Left kidney (tissue), 2 donors: ENCODE results near the gene IL1RL2. TPM values are rescaled to one million over a fixed set of nuclear protein-coding genes. Genes with fewer than 3 reads are reported as not detected.

ENCODE experiments used
- DNase-seq: peaks from one replicate; pipeline ENCODE4 v3.0.0-alpha.2; 2013
- polyA plus RNA-seq: library from polyadenylated mRNA; unstranded; fragments of 120-200 nt; gene quantifications from one replicate; pipeline ENCODE4 v1.2.1, GENCODE V29; 2013; ENCODE audit not compliant: insufficient read length

Gene IL1RL2
- polyA plus RNA-seq, 1 donor, result 1.4 TPM

DNA sequence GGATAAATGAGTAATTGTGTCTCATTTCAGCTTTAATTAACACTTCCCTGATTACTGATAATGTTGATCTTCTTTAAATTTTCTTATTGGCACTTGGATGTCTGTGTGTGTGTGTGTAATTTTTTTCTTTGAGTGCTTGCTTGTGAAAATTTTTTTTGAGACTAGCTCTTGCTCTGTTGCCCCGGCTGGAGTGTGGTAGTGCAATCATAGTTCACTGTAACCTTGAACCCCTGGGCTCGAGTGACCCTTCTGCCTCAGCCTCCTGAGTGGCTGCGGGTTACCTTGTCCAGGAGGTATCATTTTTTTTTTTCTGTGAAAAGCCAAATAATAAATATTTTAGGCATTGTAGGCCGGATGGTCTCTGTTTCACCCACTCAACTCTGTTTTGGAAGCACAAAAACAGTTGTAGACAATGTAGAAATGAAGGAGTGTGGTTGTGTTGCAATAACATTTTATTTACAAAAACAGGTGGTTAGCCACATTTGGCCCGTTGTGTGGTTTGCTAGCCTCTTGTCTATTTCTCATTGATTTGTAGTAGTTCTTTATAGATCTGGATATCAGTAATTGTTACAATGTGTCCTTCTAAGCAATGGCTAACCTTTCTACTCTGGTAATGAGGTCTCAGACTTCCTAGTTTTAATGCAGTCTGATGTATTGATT lies 7.9 kb downstream of the IL1RL2 start:
- DNase-seq, result no peak

DNA sequence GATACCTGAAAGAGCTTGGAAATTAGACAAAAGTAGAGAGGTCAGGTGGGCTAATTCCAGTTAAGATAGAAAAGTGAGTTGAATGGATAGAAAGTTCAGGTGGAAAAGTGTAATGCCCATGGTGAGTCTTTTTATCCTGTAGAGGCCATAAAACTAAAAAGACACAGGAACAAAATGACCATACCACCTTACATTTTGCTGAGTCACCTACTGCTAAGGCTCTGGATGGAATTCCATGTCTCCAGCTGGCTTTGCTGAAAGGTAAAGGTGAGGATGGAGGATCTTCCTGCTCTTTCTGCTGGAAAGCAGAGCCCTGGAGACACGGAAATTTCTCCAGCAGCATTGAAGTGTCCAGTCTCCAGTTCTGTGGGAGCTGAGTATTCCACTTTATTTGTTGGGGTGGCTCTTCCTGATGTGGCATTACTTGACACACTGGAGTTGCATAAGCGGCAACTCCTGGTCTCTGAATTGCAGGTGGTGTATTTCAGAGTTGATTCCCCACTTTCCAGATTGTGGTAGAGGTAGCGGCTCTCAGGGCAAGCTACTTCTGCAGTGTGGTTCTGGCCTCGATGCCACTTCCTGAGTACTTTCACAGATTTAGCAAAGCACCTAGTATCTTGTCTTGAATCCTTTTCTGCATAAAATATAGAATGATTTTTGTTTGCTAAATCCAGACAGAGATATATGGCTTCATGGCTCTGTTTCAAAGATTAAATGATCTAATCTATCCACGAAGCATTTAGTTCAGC lies 10.7 kb downstream of the IL1RL2 start:
- DNase-seq, result no peak

DNA sequence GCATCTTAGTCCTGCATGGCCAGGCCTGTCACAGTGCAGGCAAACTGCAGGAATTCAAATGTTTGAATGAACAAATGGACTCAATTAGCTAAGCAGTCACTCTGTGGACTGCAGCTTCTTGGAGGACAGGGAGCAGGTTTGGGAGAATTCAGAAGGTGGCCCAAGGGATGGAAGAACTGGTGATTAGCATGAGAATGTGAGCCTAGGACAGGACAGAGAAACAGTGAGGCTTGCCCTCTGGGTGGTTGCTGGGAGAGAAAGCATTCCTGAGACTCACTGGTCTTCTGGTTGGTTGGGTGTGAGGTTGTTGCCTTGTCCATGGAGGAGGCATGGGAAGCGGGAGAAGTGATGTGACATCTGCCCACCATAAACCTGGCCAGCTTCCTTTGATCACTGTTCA lies 13.7 kb downstream of the IL1RL2 start:
- DNase-seq, result no peak

DNA sequence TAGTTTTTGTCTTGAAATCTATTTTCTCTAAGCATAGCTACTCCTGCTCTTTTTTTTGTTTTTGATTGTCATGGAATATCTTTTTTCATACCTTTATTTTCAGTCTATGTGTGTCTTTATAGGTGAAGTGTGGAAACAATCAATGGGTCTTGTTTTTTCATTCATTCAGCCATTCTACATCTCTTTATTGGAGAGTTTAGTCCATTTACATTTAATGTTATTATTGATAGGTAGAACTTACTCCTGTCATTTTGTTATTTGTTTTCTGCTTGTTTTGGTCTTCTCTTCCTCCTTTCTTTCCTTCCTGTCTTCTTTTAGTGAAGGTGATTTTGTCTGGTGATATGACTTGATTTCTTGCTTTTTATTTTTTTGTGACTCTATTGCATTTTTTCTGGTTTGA lies 17.8 kb downstream of the IL1RL2 start:
- no peak for DNase-seq

DNA sequence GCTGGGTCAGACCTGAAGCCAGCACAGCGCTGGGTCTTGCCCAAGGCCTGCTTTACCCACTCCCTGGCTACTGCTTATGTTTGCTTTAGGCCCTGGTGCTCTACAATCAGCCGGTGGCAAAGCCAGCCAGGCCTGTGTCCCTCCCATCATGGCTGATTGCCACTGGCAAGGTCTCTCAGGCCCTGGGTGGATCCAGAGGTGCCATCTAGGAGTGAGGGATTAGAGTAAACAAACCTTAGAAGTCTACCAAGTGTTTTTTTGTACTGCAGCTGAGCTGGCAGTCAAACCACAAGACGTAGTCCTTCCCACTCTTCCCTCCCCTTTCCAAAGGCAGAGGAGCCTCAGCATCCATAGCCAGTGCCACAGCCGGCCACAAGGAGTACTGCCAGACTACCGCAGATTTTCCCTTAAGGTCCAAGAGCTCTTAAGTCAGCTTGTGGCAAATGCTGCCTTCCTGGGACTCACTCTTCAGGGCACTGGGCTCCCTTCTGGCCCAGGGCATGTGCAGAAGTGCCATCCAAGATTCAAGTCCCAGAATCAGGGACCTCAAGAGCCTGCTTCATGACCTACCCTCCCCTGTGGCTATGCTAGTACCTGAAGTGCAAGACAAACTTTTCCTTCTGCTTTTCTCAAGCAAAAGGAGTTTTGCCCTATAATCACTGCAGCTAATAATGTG lies 20.0 kb downstream of the IL1RL2 start:
- DNase-seq, result no peak

GRCh38 chr2:102208774-102209173 lies 22.0 kb downstream of the IL1RL2 start:
- DNase-seq, result no peak

DNA sequence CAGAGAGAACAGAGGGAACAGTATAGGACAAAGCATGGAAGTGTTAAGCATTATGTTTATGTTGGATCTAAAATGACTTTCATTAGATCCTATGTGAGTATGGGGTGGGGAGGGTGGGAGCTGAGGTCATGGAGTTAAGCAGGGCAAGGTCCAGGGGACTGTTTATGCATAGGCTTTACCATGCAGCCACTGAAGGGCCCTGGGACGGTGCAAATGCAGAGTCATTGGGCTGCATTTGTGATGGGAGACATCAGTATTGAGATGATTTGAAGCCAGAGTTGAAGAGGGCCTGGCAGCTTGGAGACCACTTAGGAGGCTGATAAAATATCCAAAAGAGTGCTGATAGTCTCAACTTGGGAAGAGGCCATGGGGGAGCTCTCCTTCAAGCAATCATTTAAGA lies 22.7 kb downstream of the IL1RL2 start:
- DNase-seq, result no peak

DNA sequence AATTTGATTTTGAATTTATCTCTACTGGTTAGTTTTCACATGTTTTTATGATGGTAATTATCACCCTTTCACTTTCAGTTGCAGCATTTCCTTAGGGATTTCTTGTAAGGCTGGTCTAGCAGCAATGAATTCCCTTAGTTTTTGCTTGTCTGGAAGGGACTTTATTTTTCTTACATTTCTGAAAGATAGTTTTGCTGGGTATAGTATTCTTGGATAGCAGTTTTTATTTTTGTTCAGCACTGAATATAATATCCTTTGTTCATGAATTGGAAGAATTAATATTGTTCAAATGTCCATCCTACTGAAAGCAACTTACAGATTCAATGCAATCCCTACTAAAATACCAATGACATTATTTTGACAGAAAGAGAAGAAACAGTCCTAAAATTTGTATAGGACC lies 30.2 kb downstream of the IL1RL2 start:
- no peak for DNase-seq

- DNase-seq, result no peak
These were observed 38.3 kb downstream of the IL1RL2 start for GRCh38 chr2:102224824-102225739.

DNA sequence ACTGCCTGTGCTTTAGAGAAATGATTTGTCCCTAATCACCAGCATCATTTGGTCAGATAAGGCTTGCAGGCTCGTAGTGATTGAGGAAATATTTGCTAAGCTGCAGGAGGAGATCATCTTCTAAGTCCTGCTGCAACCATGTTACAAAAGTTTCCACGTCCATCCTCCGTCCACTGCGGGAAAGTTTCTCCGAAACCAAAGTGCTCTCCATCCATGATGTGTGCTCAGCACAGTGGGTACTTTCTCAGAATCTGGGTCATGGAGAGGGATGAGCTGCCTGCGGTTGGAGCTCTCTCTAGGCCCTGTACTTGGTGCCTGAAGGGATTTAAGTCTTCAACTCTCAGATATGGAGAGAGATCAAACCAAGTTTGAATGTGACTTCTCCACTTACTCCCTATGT lies 39.3 kb downstream of the IL1RL2 start:
- no peak for DNase-seq

- peak; percentile 33 for DNase-seq
These were observed 40.0 kb downstream of the IL1RL2 start for GRCh38 chr2:102226612-102227391.

DNA sequence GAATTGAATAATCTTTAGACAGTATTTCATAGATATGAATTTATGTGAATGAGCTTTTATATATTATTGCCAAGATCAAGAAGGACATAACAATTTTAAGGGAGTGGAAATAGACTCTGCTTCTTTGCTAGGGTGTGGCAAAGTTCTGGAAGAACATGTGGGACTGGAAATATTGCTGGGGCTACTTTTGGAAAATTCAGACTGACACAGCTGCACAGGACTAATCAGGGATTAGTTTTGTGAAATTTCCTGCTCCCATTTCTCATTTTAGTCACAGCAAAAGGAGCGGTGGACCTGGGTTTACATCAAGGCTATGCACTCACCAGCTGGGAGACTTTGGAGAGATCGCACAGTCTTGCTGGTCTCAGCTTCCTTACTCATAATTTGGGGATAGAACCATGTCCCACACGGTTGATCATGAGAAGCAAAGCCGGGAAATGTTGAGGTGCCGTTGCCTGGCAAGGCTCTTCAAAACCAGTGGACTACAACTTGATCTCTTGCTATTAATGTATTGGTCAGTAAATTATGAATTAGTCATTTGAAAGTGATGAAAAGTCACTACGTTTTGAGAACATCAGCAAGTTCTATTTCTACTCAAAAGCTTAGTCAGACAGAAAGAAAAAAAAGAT lies 42.4 kb downstream of the IL1RL2 start:
- DNase-seq, result no peak

GRCh38 chr2:102230410-102230909 lies 43.6 kb downstream of the IL1RL2 start:
- DNase-seq, result no peak

GRCh38 chr2:102233132-102233884 lies 46.5 kb downstream of the IL1RL2 start:
- DNase-seq, result no peak

DNA sequence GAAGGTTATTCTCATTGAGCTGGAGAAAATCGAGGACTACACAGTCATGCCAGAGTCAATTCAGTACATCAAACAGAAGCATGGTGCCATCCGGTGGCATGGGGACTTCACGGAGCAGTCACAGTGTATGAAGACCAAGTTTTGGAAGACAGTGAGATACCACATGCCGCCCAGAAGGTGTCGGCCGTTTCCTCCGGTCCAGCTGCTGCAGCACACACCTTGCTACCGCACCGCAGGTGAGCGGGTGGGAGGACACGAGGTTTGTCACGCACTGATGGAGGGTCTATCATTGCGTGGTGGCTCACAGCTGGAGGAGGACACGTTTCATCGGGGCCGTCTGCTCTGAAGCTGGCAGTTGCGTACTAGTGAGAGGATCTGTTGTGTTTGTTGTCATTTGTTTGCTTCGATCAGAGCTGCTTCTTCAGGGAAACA lies 48.2 kb downstream of the IL1RL2 start:
- no peak for DNase-seq

DNA sequence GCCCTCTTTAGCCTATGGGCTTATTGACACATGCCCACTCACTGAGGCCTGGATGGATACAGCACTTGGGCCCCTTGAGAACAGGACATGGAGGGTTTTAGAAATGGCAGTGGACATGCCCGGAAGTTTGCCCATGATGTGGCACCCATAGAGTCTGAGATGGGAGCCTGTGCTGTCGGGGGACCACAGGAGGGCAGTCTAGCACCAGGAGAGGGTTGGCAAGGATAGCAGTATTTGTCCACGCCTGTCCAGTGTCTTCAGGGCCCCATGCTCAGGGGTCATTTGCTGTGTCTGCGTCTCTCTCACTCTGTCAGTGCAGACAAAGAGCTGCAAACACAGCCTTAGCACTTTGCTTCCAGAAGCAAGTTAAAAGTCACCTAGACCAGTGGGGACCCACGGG lies 48.7 kb downstream of the IL1RL2 start:
- no peak for DNase-seq

GRCh38 chr2:102236132-102236531 lies 49.3 kb downstream of the IL1RL2 start:
- no peak for DNase-seq

- no peak for DNase-seq
These were observed 50.4 kb downstream of the IL1RL2 start for GRCh38 chr2:102237176-102237575.

DNA sequence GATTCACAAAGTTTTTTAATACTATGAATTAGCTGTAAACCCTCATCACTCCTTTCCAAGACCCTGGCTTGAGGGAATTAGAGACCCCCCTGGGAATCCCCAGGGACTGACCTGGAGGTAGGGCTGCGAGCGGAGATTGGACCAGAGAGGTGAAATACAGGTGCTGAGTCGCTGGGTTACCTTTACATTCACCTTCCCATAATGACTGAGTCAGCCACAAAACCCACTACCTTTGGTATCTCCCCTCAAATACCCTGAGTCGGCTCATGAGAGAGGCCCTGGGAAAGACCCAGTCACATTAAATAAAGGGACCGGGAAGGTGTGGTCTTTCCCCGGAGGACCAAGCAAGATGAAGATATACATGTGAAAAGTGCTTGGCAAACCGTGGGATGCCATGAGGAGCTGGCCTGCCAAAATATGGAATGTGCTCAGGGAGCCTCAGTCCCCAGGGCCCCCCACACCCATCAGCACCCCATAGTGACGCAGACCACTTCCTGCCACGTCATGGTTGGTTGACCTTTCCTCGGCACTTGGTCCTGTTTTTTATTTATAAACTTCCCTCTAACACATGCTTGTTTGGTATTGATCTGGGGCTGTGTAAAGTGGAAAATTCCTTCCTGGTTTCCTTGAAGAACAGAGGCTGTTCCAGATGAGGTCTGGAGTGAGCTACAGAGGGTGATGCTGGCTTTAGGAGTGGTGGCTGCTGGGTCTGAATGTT lies 51.4 kb downstream of the IL1RL2 start:
- no peak for DNase-seq
